ENCODE results near the gene MAGI1.

MAGI1 gene

DNA sequence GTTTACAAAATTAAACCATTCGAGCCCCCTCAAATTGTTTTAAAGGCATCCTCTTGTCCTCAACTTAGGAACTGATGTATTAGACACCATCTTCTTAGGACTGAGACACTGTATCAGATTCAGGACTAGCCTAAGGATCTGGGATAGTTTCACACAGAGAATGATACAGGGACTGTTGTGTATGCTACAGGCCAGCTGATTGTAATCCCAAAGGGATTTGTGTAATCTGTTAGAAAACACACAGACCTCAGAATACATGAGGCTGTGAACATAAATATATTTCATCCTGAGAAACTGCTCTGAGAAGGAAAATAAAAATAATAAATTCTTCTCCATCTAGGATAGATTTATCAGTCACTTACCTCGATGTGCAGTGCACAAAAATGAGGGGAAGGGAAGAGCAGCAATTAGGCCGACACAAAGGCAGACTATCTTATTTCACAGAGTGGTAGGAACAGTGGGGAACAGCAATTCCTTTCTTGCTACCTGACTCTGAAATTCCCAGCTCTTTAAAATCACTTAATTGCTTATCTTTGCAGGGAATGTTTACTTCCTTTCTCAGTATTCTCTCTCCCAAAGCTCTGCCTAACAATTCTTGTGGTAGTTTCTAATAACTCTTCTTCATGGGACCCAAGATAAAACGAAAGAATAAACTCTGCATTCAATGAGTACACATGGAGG, 322.5 kb downstream of the MAGI1 start:
- no peaks in the 10 kb centered on the region for H3K79me2 ChIP-seq (ENCODE audit: insufficient read depth, low read depth)
- H3K9ac ChIP-seq, result no peak overlapping the region
- H4K20me1 ChIP-seq (ENCODE audit: insufficient read depth), result no peaks in the 10 kb centered on the region
- no peaks in the 10 kb centered on the region for H3K4me1 ChIP-seq (ENCODE audit: low read depth, poor library complexity, severe bottlenecking)
- H3K27ac ChIP-seq, result no peak overlapping the region
- H3K27me3 ChIP-seq (ENCODE audit: insufficient read depth, low read depth), result no peaks in the 10 kb centered on the region
- no peaks in the 10 kb centered on the region for H3K36me3 ChIP-seq (ENCODE audit: insufficient read depth)
- no peak overlapping the region for H3K4me2 ChIP-seq
- TF ChIP-seq, protein P1, sequence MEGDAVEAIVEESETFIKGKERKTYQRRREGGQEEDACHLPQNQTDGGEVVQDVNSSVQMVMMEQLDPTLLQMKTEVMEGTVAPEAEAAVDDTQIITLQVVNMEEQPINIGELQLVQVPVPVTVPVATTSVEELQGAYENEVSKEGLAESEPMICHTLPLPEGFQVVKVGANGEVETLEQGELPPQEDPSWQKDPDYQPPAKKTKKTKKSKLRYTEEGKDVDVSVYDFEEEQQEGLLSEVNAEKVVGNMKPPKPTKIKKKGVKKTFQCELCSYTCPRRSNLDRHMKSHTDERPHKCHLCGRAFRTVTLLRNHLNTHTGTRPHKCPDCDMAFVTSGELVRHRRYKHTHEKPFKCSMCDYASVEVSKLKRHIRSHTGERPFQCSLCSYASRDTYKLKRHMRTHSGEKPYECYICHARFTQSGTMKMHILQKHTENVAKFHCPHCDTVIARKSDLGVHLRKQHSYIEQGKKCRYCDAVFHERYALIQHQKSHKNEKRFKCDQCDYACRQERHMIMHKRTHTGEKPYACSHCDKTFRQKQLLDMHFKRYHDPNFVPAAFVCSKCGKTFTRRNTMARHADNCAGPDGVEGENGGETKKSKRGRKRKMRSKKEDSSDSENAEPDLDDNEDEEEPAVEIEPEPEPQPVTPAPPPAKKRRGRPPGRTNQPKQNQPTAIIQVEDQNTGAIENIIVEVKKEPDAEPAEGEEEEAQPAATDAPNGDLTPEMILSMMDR (conservative IDR thresholded peaks at IDR 0.05; ENCODE audit: low read depth, low read length), result no peak
- H2AFZ ChIP-seq (ENCODE audit: low read depth), result no peak overlapping the region
- H3K4me3 ChIP-seq (IDR thresholded peaks at IDR 0.05; ENCODE audit: insufficient read depth, low read depth, low read length), result no peak overlapping the region

DNA sequence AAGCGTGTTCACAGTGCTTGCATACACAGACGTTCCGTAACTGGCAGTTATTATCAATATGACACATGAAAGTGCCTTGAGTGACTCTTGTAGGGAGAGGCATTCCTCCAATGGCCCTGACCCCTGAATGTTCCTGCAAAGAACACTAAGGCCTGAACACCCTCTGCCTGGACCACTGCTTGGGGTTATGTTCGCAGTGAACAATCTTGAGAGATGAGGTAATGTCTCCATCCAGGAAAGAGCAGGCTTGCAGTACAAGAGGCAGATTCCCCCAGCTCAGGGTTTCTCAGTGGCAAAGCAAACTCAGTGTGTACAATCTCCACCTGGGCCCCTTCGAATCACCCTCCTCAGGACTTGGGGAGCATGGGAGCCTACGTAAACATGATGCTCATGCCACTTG, 324.6 kb downstream of the MAGI1 start:
- Histone ChIP-seq H4K20me1 (ENCODE audit: insufficient read depth) (no peaks in the 10 kb centered on the region), H3K36me3 (ENCODE audit: insufficient read depth) (no peaks in the 10 kb centered on the region), H3K4me3 (IDR thresholded peaks at IDR 0.05; ENCODE audit: insufficient read depth, low read depth, low read length) (no peak overlapping the region), H2AFZ (ENCODE audit: low read depth) (no peak overlapping the region), H3K27me3 (ENCODE audit: insufficient read depth, low read depth) (no peaks in the 10 kb centered on the region), H3K4me1 (ENCODE audit: low read depth, poor library complexity, severe bottlenecking) (no peaks in the 10 kb centered on the region), H3K4me2 (no peak overlapping the region), H3K9ac (no peak overlapping the region), H3K27ac (no peak overlapping the region), H3K79me2 (ENCODE audit: insufficient read depth, low read depth) (no peaks in the 10 kb centered on the region)
- TF ChIP-seq, protein P1 (conservative IDR thresholded peaks at IDR 0.05; ENCODE audit: low read depth, low read length), result no peak

DNA sequence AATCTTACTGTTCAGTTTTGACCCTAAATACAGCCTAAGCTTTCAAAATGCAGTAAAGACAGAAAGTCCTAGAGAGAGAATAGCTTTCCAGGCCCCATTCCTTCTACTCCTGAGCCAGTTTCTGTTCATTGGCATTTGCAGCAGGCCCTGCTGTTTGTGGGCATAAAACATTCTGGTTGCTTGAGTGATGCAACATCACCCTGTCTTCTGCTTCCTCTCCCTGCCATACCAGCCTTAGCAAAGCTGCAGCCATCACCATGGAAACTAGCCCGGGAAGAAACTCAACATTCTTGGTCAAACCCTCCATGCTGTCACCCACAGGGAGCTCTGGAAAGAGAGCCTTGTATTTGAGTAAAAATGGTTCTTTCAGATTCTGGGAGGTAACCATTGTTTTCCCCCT, 325.7 kb downstream of the MAGI1 start:
- TF ChIP-seq, protein P1 (conservative IDR thresholded peaks at IDR 0.05; ENCODE audit: low read depth, low read length), result no peak
- Histone ChIP-seq H3K36me3 (ENCODE audit: insufficient read depth) (no peaks in the 10 kb centered on the region), H4K20me1 (ENCODE audit: insufficient read depth) (no peaks in the 10 kb centered on the region), H2AFZ (ENCODE audit: low read depth) (no peak overlapping the region), H3K9ac (no peak overlapping the region), H3K4me2 (no peak overlapping the region), H3K27ac (no peak overlapping the region), H3K4me1 (ENCODE audit: low read depth, poor library complexity, severe bottlenecking) (no peaks in the 10 kb centered on the region), H3K79me2 (ENCODE audit: insufficient read depth, low read depth) (no peaks in the 10 kb centered on the region), H3K27me3 (ENCODE audit: insufficient read depth, low read depth) (no peaks in the 10 kb centered on the region), H3K4me3 (IDR thresholded peaks at IDR 0.05; ENCODE audit: insufficient read depth, low read depth, low read length) (no peak overlapping the region)

DNA sequence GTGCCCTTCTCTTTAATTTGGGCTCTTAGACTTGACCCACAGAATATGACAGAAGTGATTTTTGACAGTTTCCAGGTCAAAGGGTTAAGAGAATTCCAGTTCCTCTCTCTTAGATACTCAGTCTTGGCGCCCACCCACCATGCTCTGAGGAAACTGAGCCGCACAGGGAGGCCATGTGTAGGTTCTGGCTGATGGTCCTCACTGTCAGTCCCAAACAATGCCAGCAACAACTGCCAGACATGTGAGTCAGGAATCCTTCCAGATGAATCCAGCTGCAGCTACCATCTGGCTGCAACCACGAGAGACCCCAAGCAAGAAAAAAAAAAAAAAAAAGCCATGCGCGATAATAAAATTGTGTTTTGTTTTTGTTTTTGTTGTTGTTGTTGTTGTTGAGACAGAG, 326.6 kb downstream of the MAGI1 start:
- H3K9ac ChIP-seq, result no peak overlapping the region
- H3K4me3 ChIP-seq (IDR thresholded peaks at IDR 0.05; ENCODE audit: insufficient read depth, low read depth, low read length), result no peak overlapping the region
- H3K27ac ChIP-seq, result no peak overlapping the region
- TF ChIP-seq, protein P1 (conservative IDR thresholded peaks at IDR 0.05; ENCODE audit: low read depth, low read length), result no peak
- no peaks in the 10 kb centered on the region for H3K36me3 ChIP-seq (ENCODE audit: insufficient read depth)
- no peaks in the 10 kb centered on the region for H3K4me1 ChIP-seq (ENCODE audit: low read depth, poor library complexity, severe bottlenecking)
- no peak overlapping the region for H3K4me2 ChIP-seq
- no peak overlapping the region for H2AFZ ChIP-seq (ENCODE audit: low read depth)
- H4K20me1 ChIP-seq (ENCODE audit: insufficient read depth), result no peaks in the 10 kb centered on the region
- no peaks in the 10 kb centered on the region for H3K27me3 ChIP-seq (ENCODE audit: insufficient read depth, low read depth)
- no peaks in the 10 kb centered on the region for H3K79me2 ChIP-seq (ENCODE audit: insufficient read depth, low read depth)
